ENCODE data around the gene CCDC186. TPM values are rescaled to one million over a fixed set of nuclear protein-coding genes. Genes with fewer than 3 reads are reported as not detected.

CCDC186 gene
- total and polyA plus RNA-seq, 2 of the 8 experiments (the other 6 are each of a cell fraction or from before 2014, with no cell fraction given) = 3.0 to 30.3 TPM

DNA sequence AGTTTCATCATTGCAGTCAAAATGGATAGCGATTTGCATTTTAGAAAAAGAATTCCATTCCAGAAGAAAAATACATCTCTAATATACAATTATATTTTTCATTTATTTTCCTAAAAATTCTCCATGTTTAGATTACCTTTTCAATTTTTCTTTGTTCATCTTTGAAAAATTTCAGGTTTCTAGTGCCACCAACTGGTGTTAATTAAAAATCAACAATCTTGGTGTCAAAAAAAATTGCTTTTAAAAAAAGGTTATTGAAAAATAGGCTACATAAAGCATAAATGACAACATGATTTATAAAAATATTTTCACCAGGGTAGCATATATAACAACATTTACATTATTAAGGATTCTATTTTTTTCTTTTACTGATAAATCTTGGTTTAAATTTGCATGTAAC lies 53.0 kb downstream of the CCDC186 start:
- Histone ChIP-seq H3K79me2 (ENCODE audit: control insufficient read depth in 1 of 2, insufficient read depth in 2 of 2, low read length in 2 of 2) (no peaks in the 10 kb centered on the region), H4K5ac (ENCODE audit: insufficient read length, low read depth, low read length) (no peak overlapping the region), H3K79me1 (ENCODE audit: low read depth, low read length) (no peaks in the 10 kb centered on the region), H3K9ac (replicated peaks in 1 of 4; ENCODE audit: extremely low read depth in 1 of 4, low read depth in 3 of 4, low read length in 3 of 4) (no peak overlapping the region), H3K56ac (replicated peaks; ENCODE audit: insufficient read length, low read depth, low read length) (no peak overlapping the region), H4K91ac (replicated peaks; ENCODE audit: insufficient read length, low read length) (no peak overlapping the region), H3K9me3 (ENCODE audit: insufficient read depth in 2 of 2, low read depth in 1 of 2, low read length in 1 of 2) (no peaks in the 10 kb centered on the region), H3K18ac (ENCODE audit: extremely low read depth, low read length) (no peak overlapping the region), H2BK120ac (replicated peaks; ENCODE audit: low read depth, low read length) (no peak overlapping the region), H3K4ac (replicated peaks; ENCODE audit: insufficient read length, low read depth, low read length) (no peak overlapping the region), H3K4me2 (ENCODE audit: insufficient read depth in 1 of 2, low read depth in 2 of 2, low read length in 2 of 2) (no peak overlapping the region), H3K4me3 (ENCODE audit: extremely low read depth in 1 of 4, insufficient read depth in 2 of 4, low read depth in 3 of 4, low read length in 4 of 4) (no peak overlapping the region), H3K27ac (ENCODE audit: low read depth, low read length) (no peak overlapping the region), H3K36me3 (ENCODE audit: control insufficient read depth in 2 of 4, insufficient read depth in 4 of 4, low read length in 3 of 4) (peaks cover 0 to 16% (median 5%) of the 10 kb centered on the region in 4 experiments; a peak in 2 of 8 replicates), H2BK12ac (ENCODE audit: low read depth, low read length) (no peak overlapping the region), H3K14ac (ENCODE audit: insufficient read length) (no peak overlapping the region), H3K27me3 (replicated peaks in 1 of 4; ENCODE audit: control insufficient read depth in 3 of 4, extremely low read depth in 1 of 4, insufficient read depth in 3 of 4, low read length in 3 of 4) (no peaks in the 10 kb centered on the region), H3K23me2 (ENCODE audit: low read depth, low read length) (no peaks in the 10 kb centered on the region), H4K8ac (ENCODE audit: extremely low read depth, insufficient read depth, low read length) (no peak overlapping the region), H3K23ac (ENCODE audit: insufficient read length) (no peak overlapping the region), H2AFZ (ENCODE audit: low read length) (no peak overlapping the region), H2BK20ac (ENCODE audit: low read length) (no peak overlapping the region), H2AK5ac (ENCODE audit: low read depth, low read length) (no peak overlapping the region), H3K4me1 (replicated peaks in 1 of 4; ENCODE audit: control insufficient read depth in 3 of 4, insufficient read depth in 4 of 4, low read length in 3 of 4) (no peaks in the 10 kb centered on the region), H2BK5ac (ENCODE audit: low read depth, low read length) (no peak overlapping the region), H4K20me1 (replicated peaks in 1 of 2; ENCODE audit: control insufficient read depth in 1 of 2, insufficient read depth in 2 of 2, low read length in 2 of 2) (no peaks in the 10 kb centered on the region), H2BK15ac (ENCODE audit: low read length) (no peak overlapping the region)
- POLR2A ChIA-PET (ENCODE audit: partially characterized antibody) = no interaction called here
- no peak for DNase-seq (ENCODE audit: low read depth in 1 of 2, low spot score in 2 of 2)
- no peak for TF ChIP-seq EZH2 (IDR thresholded peaks at IDR 0.05; ENCODE audit: low read depth, low read length, severe bottlenecking)
- TF ChIP-seq EGR1 (IDR thresholded peaks at IDR 0.05; ENCODE audit: borderline replicate concordance, low read depth, low read length) = no peak
- TF ChIP-seq JUN (IDR thresholded peaks at IDR 0.05; ENCODE audit: low read depth, low read length) = no peak
- TF ChIP-seq SAP30 (IDR thresholded peaks at IDR 0.05; ENCODE audit: insufficient read depth, insufficient replicate concordance, low read length) = no peak
- no peak for TF ChIP-seq CEBPB (IDR thresholded peaks at IDR 0.05; ENCODE audit: low read depth, low read length)
- TF ChIP-seq CREB1 (IDR thresholded peaks at IDR 0.05) = no peak
- TF ChIP-seq GTF2F1 (IDR thresholded peaks at IDR 0.05; ENCODE audit: borderline replicate concordance, low read depth, low read length) = no peak
- TF ChIP-seq SIX5 (IDR thresholded peaks at IDR 0.05; ENCODE audit: low read depth, low read length) = no peak
- no peak for TF ChIP-seq MAX (IDR thresholded peaks at IDR 0.05)
- no peak for TF ChIP-seq BRCA1 (IDR thresholded peaks at IDR 0.05; ENCODE audit: low read depth, low read length)
- no peak for TF ChIP-seq MAFK (IDR thresholded peaks at IDR 0.05; ENCODE audit: low read depth, low read length)
- TF ChIP-seq SRF (IDR thresholded peaks at IDR 0.05; ENCODE audit: low read depth, low read length) = no peak
- no peak for TF ChIP-seq YY1 (IDR thresholded peaks at IDR 0.05; ENCODE audit: low read depth, low read length)
- no peak for TF ChIP-seq POLR2A (IDR thresholded peaks at IDR 0.05; ENCODE audit: control extremely low read depth in 1 of 2, low read depth in 2 of 2, low read length in 2 of 2)
- no peak for TF ChIP-seq PHF8 (conservative IDR thresholded peaks at IDR 0.05; ENCODE audit: low read depth, low read length)
- 96% methylated on average over 1 of the region's 1 CpG; no CpG with 5 or more reads in 1 of the 2 experiments for WGBS, 2 experiments (ENCODE audit: extremely low coverage in 1 of 2, insufficient coverage in 1 of 2, insufficient read length in 1 of 2, insufficient replicate concordance in 2 of 2, low coverage in 1 of 2, low lambda C conversion rate in 2 of 2, missing lambda C conversion rate in 1 of 2)
- CTCF ChIA-PET (ENCODE audit: partially characterized antibody) = interaction anchor here (1.0 kb wide), 1 partner anchor 18 kb away, joined by 4 read pairs; no protein-coding TSS in a partner anchor
- FAIRE-seq = no peak
